Vagina (tissue), 2 donors: ENCODE data around the gene TPSD1.

ENCODE experiments used
- CTCF ChIP-seq, 3 experiments: fragments of 450-650 bp in 2 of 3; fragments of 200-600 bp in 1 of 3; sonication (generic) in 1 of 3; IDR thresholded peaks; one replicate each; pipeline ENCODE4 v1.5.1; 2017 to 2019; ENCODE audit warnings: antibody characterized with exemption in 3 of 3, mild to moderate bottlenecking in 2 of 3, moderate library complexity in 2 of 3
- POLR2A ChIP-seq, 2 donors: fragments of 450-650 bp; IDR thresholded peaks; one replicate each; pipeline ENCODE4 v1.6.1; 2017; ENCODE audit warnings: antibody characterized with exemption in 2 of 2, mild to moderate bottlenecking in 2 of 2, moderate library complexity in 2 of 2

GRCh38 chr16:1289477-1289866, 33.6 kb downstream of the TPSD1 start:
- TF ChIP-seq CTCF (IDR thresholded peaks at IDR 0.05) (no peak), POLR2A (IDR thresholded peaks at IDR 0.05) (no peak)
